ENCODE measurements around the gene LRCH4. TPM values are rescaled to one million over a fixed set of nuclear protein-coding genes. Genes with fewer than 3 reads are reported as not detected.
A peak's percentile ranks its signal among the peaks of the same experiment; 100 is the strongest.

The LRCH4 gene
- total and polyA plus RNA-seq, 9 of the 15 experiments (the other 6 are each of a cell fraction or from before 2014, with no cell fraction given) = 0.06 to 63.3 (median 15.0) TPM

DNA sequence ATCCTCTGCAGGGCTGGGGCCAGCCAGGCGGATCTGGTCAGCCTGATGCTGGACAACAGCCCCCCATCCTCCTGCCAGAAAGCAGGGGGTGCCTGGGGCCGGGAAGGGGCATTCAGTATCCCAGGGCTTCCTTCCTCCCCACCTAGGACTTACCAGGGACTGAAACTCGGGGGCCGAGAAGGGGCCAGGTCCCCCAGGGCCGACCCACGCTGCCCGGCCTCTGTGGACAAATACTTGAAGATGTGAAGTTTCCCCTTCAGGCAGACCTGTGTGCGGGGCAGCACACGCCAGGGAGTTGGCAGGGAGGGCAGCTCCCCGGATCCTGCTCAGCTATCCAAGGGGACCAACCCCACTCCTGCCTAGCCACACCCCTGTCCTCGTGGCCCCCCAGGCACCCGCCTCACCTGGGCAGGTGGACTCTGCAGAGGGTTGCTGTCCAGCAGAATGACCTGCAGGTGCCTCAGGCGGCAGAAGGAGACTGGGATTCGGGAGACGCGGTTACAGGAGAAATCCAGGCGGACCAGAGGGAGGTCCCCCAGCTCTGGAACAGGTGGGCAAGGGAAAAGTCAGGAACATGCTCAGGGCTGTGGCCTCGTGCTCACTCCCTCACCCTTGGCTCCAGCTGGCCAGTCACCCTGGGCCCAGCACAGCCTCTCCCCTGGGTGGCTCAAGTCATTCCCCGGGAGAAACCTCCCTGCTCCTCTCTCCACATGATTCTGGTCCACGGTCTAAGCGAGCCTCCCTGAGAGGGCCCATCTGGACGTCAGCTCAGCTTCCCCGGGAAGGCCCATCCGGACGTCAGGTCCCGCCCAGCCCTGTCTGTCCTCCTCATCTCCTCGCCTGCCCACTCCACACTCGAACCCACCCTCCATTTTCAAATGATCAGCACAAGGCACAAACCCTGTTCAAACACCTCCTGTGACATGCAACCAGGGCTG, 7.4 kb downstream of the LRCH4 start:
- H3K27me3 ChIP-seq (ENCODE audit: control insufficient read depth in 2 of 2, insufficient read depth in 2 of 2, low read length in 2 of 2) = no peaks in the 10 kb centered on the region
- ChIA-PET POLR2A (interaction anchor here (0.6 to 3.6 kb wide), 5 partner anchors 8 to 127 kb away, joined by 3 to 27 read pairs (median 3); partner anchors contain the start of genes FBXO24, LRCH4 and POP7), CTCF (ENCODE audit: low intra/inter-chr PET ratio) (no interaction called here)
- H3K27ac ChIP-seq (ENCODE audit: extremely low read depth, low read depth, low read length) = no peak overlapping the region
- peak overlapping the region in 1 of 2 experiments; percentile 76; a peak in 2 of 4 replicates for H3K9ac ChIP-seq (ENCODE audit: insufficient read depth in 1 of 2, low read depth in 2 of 2, low read length in 2 of 2)
- DNase-seq (ENCODE audit: extremely low read depth in 1 of 4, low spot score in 3 of 4) = no peak
- in situ Hi-C loops (cut with MboI) = no loop called here
- peaks cover 9 to 65% of the 10 kb centered on the region in 2 experiments for H3K4me1 ChIP-seq (replicated peaks in 1 of 2; ENCODE audit: control insufficient read depth in 2 of 2, insufficient read depth in 2 of 2, low read length in 2 of 2)
- H3K36me3 ChIP-seq (ENCODE audit: control insufficient read depth, insufficient read depth, low read length) = peaks cover 93% of the 10 kb centered on the region
- FAIRE-seq = no peak
- intact Hi-C loops (cut with micrococcal nuclease) = no loop called here
- peaks cover 8% of the 10 kb centered on the region for H3K79me2 ChIP-seq (ENCODE audit: control insufficient read depth, insufficient read depth, low read length)
- ATAC-seq = no peak
- no TSS peak for BruUV-seq (replicated peaks)
- TF ChIP-seq BRCA1 (IDR thresholded peaks at IDR 0.05) (no peak), BRCA1 (CRISPR knock-in tag; IDR thresholded peaks at IDR 0.05) (no peak), POLR2G (IDR thresholded peaks at IDR 0.05; ENCODE audit: low read depth, low read length) (peak; percentile 49), ZNF644 (tag; IDR thresholded peaks at IDR 0.05; ENCODE audit: low read depth) (no peak), SIRT6 (IDR thresholded peaks at IDR 0.05; ENCODE audit: low read depth, low read length) (no peak), CBFA2T3 (IDR thresholded peaks at IDR 0.05) (no peak), PRDM10 (IDR thresholded peaks at IDR 0.05; ENCODE audit: partially characterized antibody) (no peak), SMAD1 (IDR thresholded peaks at IDR 0.05; ENCODE audit: low read depth, low read length, partially characterized antibody) (no peak), POLR2B (IDR thresholded peaks at IDR 0.05; ENCODE audit: low read depth, partially characterized antibody) (peak; percentile 17), NFXL1 (CRISPR knock-in tag; IDR thresholded peaks at IDR 0.05) (no peak), MAFG (tag; conservative IDR thresholded peaks at IDR 0.05) (no peak)
- H4K20me1 ChIP-seq (replicated peaks; ENCODE audit: control insufficient read depth, insufficient read depth, low read length) = peaks cover 7% of the 10 kb centered on the region
- no peak overlapping the region for H3K4me2 ChIP-seq (ENCODE audit: insufficient read depth, low read length)
- WGBS (ENCODE audit: insufficient coverage, low coverage, missing lambda C conversion rate) = 93% methylated on average over 24 of the region's 28 CpGs
- no peaks in the 10 kb centered on the region for H3K9me3 ChIP-seq (replicated peaks; ENCODE audit: control insufficient read depth, insufficient read depth, low read depth, low read length)
- H2AFZ ChIP-seq (ENCODE audit: low read depth, low read length) = no peak overlapping the region
- H3K4me3 ChIP-seq = no peak overlapping the region
- H3K9me1 ChIP-seq (ENCODE audit: control insufficient read depth, insufficient read depth, low read length) = no peaks in the 10 kb centered on the region

Data from K562 (cell line).